Measurements from ENCODE around the gene PLK5.
A peak's percentile ranks its signal among the peaks of the same experiment; 100 is the strongest.
"Not testable (repeated sequence)": the region's sequence is repeated elsewhere in the genome, so short reads cannot be mapped to it uniquely, and the experiment has no call there.

PLK5 gene

GRCh38 chr19:1491114-1491848 lies 32.6 kb upstream of the PLK5 start, which contains the start of gene REEP6:
REEP6 (plus strand) TSS chr19:1491181; CDS start chr19:1491270, 89 bp downstream.
- DNase-seq (ENCODE audit: low read depth): no peak

GRCh38 chr19:1491849-1492170 lies 32.1 kb upstream of the PLK5 start:
- DNase-seq (ENCODE audit: low read depth): no peak

GRCh38 chr19:1492474-1493006 lies 31.3 kb upstream of the PLK5 start:
- DNase-seq (ENCODE audit: low read depth): no peak

- DNase-seq (ENCODE audit: low read depth): no peak
Measured at GRCh38 chr19:1494115-1494815, 29.6 kb upstream of the PLK5 start.

- DNase-seq (ENCODE audit: low read depth): no peak
Measured at GRCh38 chr19:1495051-1495798, 28.7 kb upstream of the PLK5 start.

GRCh38 chr19:1495799-1496713 lies 27.8 kb upstream of the PLK5 start:
- no peak for DNase-seq (ENCODE audit: low read depth)

- DNase-seq (ENCODE audit: low read depth): no peak
Measured at GRCh38 chr19:1496714-1497577, 26.9 kb upstream of the PLK5 start.

- DNase-seq (ENCODE audit: low read depth): no peak
Measured at GRCh38 chr19:1497578-1498235, 26.2 kb upstream of the PLK5 start.

- not testable (repeated sequence) for DNase-seq (ENCODE audit: low read depth)
Measured at GRCh38 chr19:1499231-1499630, 24.6 kb upstream of the PLK5 start.

GRCh38 chr19:1501200-1501595 lies 22.7 kb upstream of the PLK5 start:
- no peak for DNase-seq (ENCODE audit: low read depth)

GRCh38 chr19:1502433-1503088 lies 21.3 kb upstream of the PLK5 start:
- DNase-seq (ENCODE audit: low read depth): no peak

GRCh38 chr19:1503089-1503924 lies 20.6 kb upstream of the PLK5 start:
- DNase-seq (ENCODE audit: low read depth): peak; percentile 59

- DNase-seq (ENCODE audit: low read depth): no peak
Measured at GRCh38 chr19:1503925-1504773, 19.7 kb upstream of the PLK5 start.

GRCh38 chr19:1505012-1505411 lies 18.9 kb upstream of the PLK5 start:
- no peak for DNase-seq (ENCODE audit: low read depth)

GRCh38 chr19:1505991-1506881 lies 17.6 kb upstream of the PLK5 start:
- DNase-seq (ENCODE audit: low read depth): no peak

- DNase-seq (ENCODE audit: low read depth): no peak
Measured at GRCh38 chr19:1507192-1507660, 16.7 kb upstream of the PLK5 start.

Data from stimulated activated CD8-positive, alpha-beta memory T cell treated with anti-CD3 and anti-CD28 coated beads, Interleukin-15, amount 100 ng/mL, for 24 hours (primary cell).